ENCODE data around the gene PPM1A. TPM values are rescaled to one million over a fixed set of nuclear protein-coding genes. Genes with fewer than 3 reads are reported as not detected.
A peak's percentile ranks its signal among the peaks of the same experiment; 100 is the strongest.

The PPM1A gene
- total and polyA plus RNA-seq, 9 of the 15 experiments (the other 6 are each of a cell fraction or from before 2014, with no cell fraction given), result 5.5 to 23.9 (median 15.2) TPM

DNA sequence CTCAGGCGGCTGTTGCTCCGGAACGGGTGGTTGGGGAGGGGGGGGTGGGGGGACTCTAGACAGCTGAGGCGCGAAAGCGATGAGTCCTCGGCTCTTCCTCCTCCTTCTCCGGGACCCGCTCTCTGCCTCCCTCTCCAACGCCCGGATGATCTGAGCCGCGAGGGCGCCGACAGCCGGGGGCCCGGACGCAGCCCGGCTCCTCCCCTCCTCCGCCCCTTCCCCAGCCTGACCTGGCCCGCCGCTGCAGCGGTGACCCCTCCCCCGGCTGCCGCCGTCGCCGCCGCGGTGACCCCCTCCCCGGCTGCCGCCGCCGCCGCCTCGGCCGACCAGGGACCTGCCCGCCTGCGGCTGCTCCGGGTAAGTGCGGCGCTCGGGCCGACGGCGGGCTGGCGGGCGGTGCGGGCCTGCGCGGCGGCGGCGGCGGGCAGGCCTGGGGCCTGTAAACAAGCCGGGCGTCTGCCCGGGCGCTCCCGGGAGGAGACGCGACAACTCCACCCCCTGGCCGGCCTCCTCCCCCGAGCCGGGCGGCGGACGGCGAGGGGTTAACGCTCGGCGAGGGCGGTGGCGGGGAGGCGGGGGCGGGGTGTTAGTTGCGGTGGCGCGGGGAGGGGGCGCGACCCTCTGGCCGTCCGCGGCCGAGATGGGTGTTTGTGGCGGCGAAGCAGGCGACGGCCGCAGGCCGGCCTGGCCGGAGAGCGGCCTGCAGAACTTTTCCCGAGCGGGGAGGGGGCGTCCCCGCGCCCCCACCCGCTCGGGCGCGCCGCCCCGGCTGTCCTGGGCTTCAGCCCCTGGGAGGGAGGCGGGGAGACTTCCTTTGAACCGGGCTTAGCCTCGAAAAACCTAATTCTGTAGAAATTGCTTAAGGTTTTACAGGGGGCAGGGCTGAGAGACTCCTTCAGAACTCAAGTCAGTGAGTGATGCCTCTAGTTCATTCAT is 568 bp downstream of the PPM1A start:
- peak overlapping the region; percentile 66 for H3K4me3 ChIP-seq
- H3K9me1 ChIP-seq (ENCODE audit: control insufficient read depth, insufficient read depth, low read length), result peaks cover 2% of the 10 kb centered on the region
- H4K20me1 ChIP-seq (replicated peaks; ENCODE audit: control insufficient read depth, insufficient read depth, low read length), result no peaks in the 10 kb centered on the region; the same call in 1 of the 2 replicates
- ATAC-seq (peak; percentile 77), FAIRE-seq (peak; percentile 56), DNase-seq (ENCODE audit: extremely low read depth in 1 of 4, low spot score in 3 of 4) (peak; percentile 68 to 83 (median 77))
- H2AFZ ChIP-seq (ENCODE audit: low read depth, low read length), result peak overlapping the region; percentile 22; the same call in 1 of the 2 replicates
- H3K4me2 ChIP-seq (ENCODE audit: insufficient read depth, low read length), result peak overlapping the region; percentile 72
- WGBS (ENCODE audit: insufficient coverage, low coverage, missing lambda C conversion rate), result 3% methylated on average over 5 of the region's 107 CpGs
- H3K27ac ChIP-seq (ENCODE audit: extremely low read depth, low read depth, low read length), result peak overlapping the region; percentile 77
- in situ Hi-C loops (cut with MboI) (no loop called here), intact Hi-C loops (cut with micrococcal nuclease) (loop anchor here (5.0 to 10.0 kb wide), 2 partner anchors 157 to 235 kb away; partner anchors contain the start of genes C14orf39 and PCNX4)
- no TSS peak for BruUV-seq (replicated peaks)
- ChIA-PET CTCF (ENCODE audit: low intra/inter-chr PET ratio) (no interaction called here), POLR2A (interaction anchor here (0.6 to 1.7 kb wide), 9 partner anchors 8 to 369 kb away, joined by 3 to 7 read pairs (median 3); no protein-coding TSS in a partner anchor)
- no peaks in the 10 kb centered on the region for H3K27me3 ChIP-seq (ENCODE audit: control insufficient read depth in 2 of 2, insufficient read depth in 2 of 2, low read length in 2 of 2)
- H3K9ac ChIP-seq (ENCODE audit: insufficient read depth in 1 of 2, low read depth in 2 of 2, low read length in 2 of 2), result peak overlapping the region; percentile 73 to 92
- H3K79me2 ChIP-seq (ENCODE audit: control insufficient read depth, insufficient read depth, low read length), result peaks cover 57% of the 10 kb centered on the region
- H3K4me1 ChIP-seq (replicated peaks in 1 of 2; ENCODE audit: control insufficient read depth in 2 of 2, insufficient read depth in 2 of 2, low read length in 2 of 2), result peaks cover 14 to 31% of the 10 kb centered on the region in 2 experiments; a peak in 4 of 5 replicates
- no peaks in the 10 kb centered on the region for H3K9me3 ChIP-seq (replicated peaks; ENCODE audit: control insufficient read depth, insufficient read depth, low read depth, low read length)
- H3K36me3 ChIP-seq (ENCODE audit: control insufficient read depth, insufficient read depth, low read length), result 0 out of 3 replicates have a peak, but pooled peaks cover 4% of the 10 kb centered on the region
- TF ChIP-seq MIER1 (IDR thresholded peaks at IDR 0.05; ENCODE audit: low read depth) (no peak), PHF20 (IDR thresholded peaks at IDR 0.05; ENCODE audit: partially characterized antibody) (no peak), ZSCAN32 (CRISPR knock-in tag; IDR thresholded peaks at IDR 0.05) (no peak), ZNF75A (CRISPR knock-in tag; IDR thresholded peaks at IDR 0.05) (no peak), ZNF444 (CRISPR knock-in tag; IDR thresholded peaks at IDR 0.05) (no peak), PTRF (tag; IDR thresholded peaks at IDR 0.05) (no peak), POLR2AphosphoS2 (IDR thresholded peaks at IDR 0.05; ENCODE audit: low read length) (no peak), YY1 (IDR thresholded peaks at IDR 0.05; ENCODE audit: borderline replicate concordance in 1 of 3, control insufficient read depth in 1 of 3, extremely low read depth in 1 of 3, insufficient read depth in 3 of 3, insufficient read length in 1 of 3, insufficient replicate concordance in 2 of 3, low read depth in 1 of 3, low read length in 2 of 3) (peak in 1 of 3 experiments; percentile 27), NBN (IDR thresholded peaks at IDR 0.05; ENCODE audit: low read depth) (no peak), WHSC1 (IDR thresholded peaks at IDR 0.05; ENCODE audit: low read length) (no peak), NRF1 (conservative IDR thresholded peaks at IDR 0.05 in 1 of 2, IDR thresholded peaks at IDR 0.05 in 1 of 2) (no peak), MBD2 (IDR thresholded peaks at IDR 0.05; ENCODE audit: borderline replicate concordance, low read depth) (no peak), KLF13 (tag; IDR thresholded peaks at IDR 0.05; ENCODE audit: borderline replicate concordance, low read depth) (no peak)
- TF ChIP-seq, protein P1, sequence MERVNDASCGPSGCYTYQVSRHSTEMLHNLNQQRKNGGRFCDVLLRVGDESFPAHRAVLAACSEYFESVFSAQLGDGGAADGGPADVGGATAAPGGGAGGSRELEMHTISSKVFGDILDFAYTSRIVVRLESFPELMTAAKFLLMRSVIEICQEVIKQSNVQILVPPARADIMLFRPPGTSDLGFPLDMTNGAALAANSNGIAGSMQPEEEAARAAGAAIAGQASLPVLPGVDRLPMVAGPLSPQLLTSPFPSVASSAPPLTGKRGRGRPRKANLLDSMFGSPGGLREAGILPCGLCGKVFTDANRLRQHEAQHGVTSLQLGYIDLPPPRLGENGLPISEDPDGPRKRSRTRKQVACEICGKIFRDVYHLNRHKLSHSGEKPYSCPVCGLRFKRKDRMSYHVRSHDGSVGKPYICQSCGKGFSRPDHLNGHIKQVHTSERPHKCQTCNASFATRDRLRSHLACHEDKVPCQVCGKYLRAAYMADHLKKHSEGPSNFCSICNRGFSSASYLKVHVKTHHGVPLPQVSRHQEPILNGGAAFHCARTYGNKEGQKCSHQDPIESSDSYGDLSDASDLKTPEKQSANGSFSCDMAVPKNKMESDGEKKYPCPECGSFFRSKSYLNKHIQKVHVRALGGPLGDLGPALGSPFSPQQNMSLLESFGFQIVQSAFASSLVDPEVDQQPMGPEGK (CRISPR knock-in tag; IDR thresholded peaks at IDR 0.05; ENCODE audit: borderline replicate concordance), result no peak

All from K562 (cell line).